HAP-1 (cell line): Measurements from ENCODE around the gene FRMD4A.

Experiments
- DNase-seq, 2 experiments: peaks; one replicate each; pipeline ENCODE4 v3.0.0-alpha.2; 2016 to 2020; ENCODE audit warnings: low spot score in 2 of 2
- H3K27me3 ChIP-seq: fragments of 250-450 bp; sonication (Bioruptor Pico); 2 replicates; pipeline ENCODE4 v1.5.1; 2020; ENCODE audit warnings: low read depth, mild to moderate bottlenecking, moderate library complexity
- H3K36me3 ChIP-seq: fragments of 250-450 bp; sonication (Bioruptor Pico); replicated peaks from 2 replicates; pipeline ENCODE4 v1.5.1; 2020; ENCODE audit warnings: mild to moderate bottlenecking
- H3K4me1 ChIP-seq: fragments of 250-450 bp; sonication (Bioruptor Pico); 2 replicates; pipeline ENCODE4 v1.5.1; 2020; ENCODE audit warnings: mild to moderate bottlenecking
- H3K4me3 ChIP-seq: fragments of 250-450 bp; sonication (Bioruptor Pico); 2 replicates; pipeline ENCODE4 v1.5.1; 2020; ENCODE audit warnings: mild to moderate bottlenecking, moderate library complexity
- H3K9me3 ChIP-seq: fragments of 250-450 bp; sonication (Bioruptor Pico); 2 replicates; pipeline ENCODE4 v1.5.1; 2020; ENCODE audit warnings: mild to moderate bottlenecking, moderate library complexity
- in situ Hi-C: fragments of 300-500 bp; cut with MboI; formaldehyde crosslinking; loops from 3 replicates; pipeline ENCODE4 v1.14.3; 2020; ENCODE audit warnings: low sequenced_read_pairs, inconsistent platforms, mixed read lengths

Gene FRMD4A

DNA sequence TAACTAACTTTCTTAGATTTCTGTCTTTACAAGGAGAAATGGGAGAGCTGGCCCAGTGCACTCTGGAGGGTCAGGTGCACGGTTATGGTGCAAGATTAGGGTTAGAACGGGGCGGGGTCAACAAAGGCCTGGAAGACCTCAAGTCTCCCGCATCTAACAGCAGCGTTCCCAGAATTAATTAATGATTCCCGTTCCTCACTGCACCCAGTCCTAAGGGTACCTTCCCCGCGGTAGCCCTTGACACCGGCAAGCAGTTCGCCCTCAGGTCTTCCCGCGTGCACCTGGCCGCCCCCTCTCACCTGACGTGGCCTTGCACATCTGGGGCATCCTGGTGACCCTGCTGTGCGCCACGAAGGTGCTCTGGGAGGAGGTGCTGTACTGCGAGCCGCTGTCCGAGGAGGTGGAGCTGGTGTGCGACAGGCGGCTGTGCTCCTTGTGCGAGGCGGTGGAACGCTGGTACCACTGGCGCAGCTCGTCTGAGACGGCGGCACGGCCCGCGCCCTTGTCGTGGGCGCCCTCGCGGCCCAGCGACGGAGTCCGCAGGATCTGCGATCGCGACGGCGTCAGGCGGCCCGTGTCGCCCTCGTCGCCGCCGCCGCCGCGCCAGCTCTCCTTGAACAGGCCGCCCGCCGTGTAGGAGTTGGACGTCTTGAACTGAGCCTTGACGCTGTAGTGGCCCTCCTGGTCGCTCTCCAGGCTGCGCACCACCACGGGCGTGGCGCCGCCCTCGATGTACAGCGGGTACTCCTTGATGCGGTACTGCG is 674.2 kb downstream of the FRMD4A start:
- in situ Hi-C loops = loop anchor here (10.0 kb wide), 1 partner anchor 118 kb away; no protein-coding TSS in a partner anchor
- no peaks in the 10 kb centered on the region for H3K4me1 ChIP-seq
- H3K36me3 ChIP-seq = no peaks in the 10 kb centered on the region
- no peaks in the 10 kb centered on the region for H3K9me3 ChIP-seq
- H3K27me3 ChIP-seq = no peaks in the 10 kb centered on the region
- DNase-seq = no peak
- no peak overlapping the region for H3K4me3 ChIP-seq

- in situ Hi-C loops = loop anchor here (10.0 kb wide), 1 partner anchor 120 kb away; no protein-coding TSS in a partner anchor
- no peak for DNase-seq
- Histone ChIP-seq H3K36me3 (no peaks in the 10 kb centered on the region), H3K9me3 (no peaks in the 10 kb centered on the region), H3K4me3 (no peak overlapping the region), H3K4me1 (no peaks in the 10 kb centered on the region), H3K27me3 (no peaks in the 10 kb centered on the region)
Observed at GRCh38 chr10:13654846-13655245, 675.9 kb downstream of the FRMD4A start.

DNA sequence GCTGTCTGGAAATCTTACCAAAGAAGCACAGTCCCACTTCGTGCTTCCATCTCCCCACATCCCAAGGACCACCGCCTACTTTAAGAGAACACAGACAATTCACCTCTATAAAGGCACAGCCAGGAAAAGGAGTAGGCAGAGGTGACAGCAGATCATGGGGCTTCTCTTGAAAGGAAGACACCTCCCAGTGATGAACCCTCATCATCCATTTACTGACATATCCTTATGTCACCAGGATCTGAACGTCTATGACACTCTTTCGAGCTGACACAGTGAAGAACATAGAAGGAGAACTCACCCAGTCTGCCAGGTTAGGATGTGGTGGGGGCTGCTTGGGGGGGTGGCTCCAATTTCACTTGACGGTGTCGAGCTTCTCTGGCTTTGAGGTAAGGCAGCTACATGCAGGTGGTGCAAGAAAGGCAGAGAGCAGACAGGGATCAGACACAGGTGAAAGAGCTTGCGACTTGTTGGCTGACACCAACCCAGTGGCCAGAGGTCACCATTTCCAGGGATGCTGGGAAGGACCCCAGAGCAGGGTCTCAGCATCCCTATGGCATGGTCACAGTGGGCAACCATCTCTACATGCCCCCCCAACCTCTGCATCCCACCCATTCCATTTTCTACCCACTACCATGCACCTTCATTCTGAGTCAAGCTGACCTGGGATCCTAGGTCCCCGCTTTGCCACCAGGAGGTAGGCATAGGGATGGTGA is 676.5 kb downstream of the FRMD4A start:
- Histone ChIP-seq H3K27me3 (no peaks in the 10 kb centered on the region), H3K4me1 (no peaks in the 10 kb centered on the region), H3K9me3 (no peaks in the 10 kb centered on the region), H3K4me3 (no peak overlapping the region), H3K36me3 (no peaks in the 10 kb centered on the region)
- no peak for DNase-seq
- in situ Hi-C loops = loop anchor here (10.0 kb wide), 1 partner anchor 121 kb away; no protein-coding TSS in a partner anchor

DNA sequence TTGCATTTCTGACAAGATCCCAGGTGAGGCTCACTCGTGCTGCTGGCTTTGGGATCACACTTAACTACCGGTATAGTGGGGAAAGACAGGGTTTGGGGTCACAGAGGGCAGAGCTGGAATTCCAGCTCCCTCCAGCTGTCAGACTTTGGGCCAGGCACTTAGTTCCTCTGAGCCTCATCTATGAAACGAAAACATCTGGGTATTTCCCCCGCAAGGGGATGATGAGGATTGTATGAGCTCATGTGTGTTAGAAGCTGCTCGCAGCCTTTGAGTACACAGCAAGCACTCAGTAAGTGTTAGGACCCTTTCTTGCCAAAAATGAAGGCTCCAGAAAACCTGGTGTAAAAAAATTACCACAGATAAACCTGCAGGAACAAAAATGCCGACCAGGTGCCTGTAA is 677.9 kb downstream of the FRMD4A start:
- no peak for DNase-seq
- no peaks in the 10 kb centered on the region for H3K36me3 ChIP-seq
- H3K27me3 ChIP-seq = no peaks in the 10 kb centered on the region
- H3K4me3 ChIP-seq = no peak overlapping the region
- no peaks in the 10 kb centered on the region for H3K9me3 ChIP-seq
- in situ Hi-C loops = loop anchor here (10.0 kb wide), 1 partner anchor 122 kb away; no protein-coding TSS in a partner anchor
- H3K4me1 ChIP-seq = no peaks in the 10 kb centered on the region

DNA sequence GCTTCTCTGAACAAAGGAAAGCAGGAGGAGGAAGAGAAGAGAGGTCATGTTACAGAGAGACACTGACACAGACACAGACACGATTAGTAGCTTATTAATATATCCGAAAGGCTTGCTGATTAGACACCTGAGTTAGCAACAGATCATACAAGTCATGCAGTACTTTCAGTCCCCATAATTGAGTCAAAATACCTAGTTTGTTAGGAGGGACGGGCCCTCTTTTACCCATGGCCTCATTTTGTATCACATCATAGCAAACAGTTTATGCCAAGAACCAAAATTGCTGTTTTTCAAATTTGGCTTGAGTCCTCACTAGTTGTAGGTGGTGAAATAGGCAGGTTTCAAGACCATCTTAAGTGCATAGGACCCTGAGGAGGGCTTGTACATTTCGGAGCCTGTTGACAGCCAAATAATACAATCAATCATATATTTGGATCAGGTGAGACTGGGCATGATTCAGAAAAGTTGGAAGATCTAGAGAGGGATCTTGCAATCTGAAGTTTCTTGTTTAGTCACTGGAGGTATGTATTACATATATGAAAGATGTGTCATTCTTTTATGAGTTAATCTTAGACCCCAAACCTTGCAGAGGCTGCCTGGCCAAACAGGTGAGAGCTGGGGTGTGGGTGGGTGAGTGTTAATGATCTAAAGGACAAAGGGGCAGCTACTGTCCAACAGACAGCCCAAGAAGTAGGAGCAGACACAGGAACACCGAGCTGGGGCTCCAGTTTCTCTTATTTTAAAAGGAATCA is 678.6 kb downstream of the FRMD4A start:
- Histone ChIP-seq H3K9me3 (no peaks in the 10 kb centered on the region), H3K36me3 (0 out of 2 replicates have a peak, but pooled peaks cover 2% of the 10 kb centered on the region), H3K4me3 (no peak overlapping the region), H3K4me1 (no peaks in the 10 kb centered on the region), H3K27me3 (no peaks in the 10 kb centered on the region)
- in situ Hi-C loops = loop anchor here (10.0 kb wide), 1 partner anchor 123 kb away; no protein-coding TSS in a partner anchor
- DNase-seq = no peak

DNA sequence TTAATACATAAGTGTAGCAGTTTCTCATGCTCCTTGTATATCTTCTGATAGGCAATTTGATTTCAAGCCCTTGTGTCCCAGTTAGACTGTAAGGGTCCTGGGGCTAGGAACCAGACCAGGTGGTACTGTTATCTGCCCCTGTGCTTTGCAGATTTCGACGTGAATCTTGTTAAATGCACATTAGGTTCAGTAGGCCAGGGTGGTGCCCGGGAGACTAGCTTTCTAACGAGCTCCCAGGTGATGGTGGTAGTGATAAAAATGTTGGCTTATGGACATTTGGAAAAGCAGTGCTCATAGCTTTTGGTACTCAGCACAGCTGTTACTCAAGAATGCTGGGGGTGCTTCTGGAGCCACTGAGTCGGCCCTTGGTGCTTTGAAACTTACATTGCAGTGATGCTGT is 679.8 kb downstream of the FRMD4A start:
- H3K36me3 ChIP-seq = 0 out of 2 replicates have a peak, but pooled peaks cover 3% of the 10 kb centered on the region
- no peaks in the 10 kb centered on the region for H3K9me3 ChIP-seq
- DNase-seq = no peak
- in situ Hi-C loops = loop anchor here (10.0 kb wide), 1 partner anchor 124 kb away; no protein-coding TSS in a partner anchor
- no peak overlapping the region for H3K4me3 ChIP-seq
- no peaks in the 10 kb centered on the region for H3K27me3 ChIP-seq
- H3K4me1 ChIP-seq = no peaks in the 10 kb centered on the region

- DNase-seq = no peak
- Histone ChIP-seq H3K4me3 (no peak overlapping the region), H3K27me3 (no peaks in the 10 kb centered on the region), H3K36me3 (0 out of 2 replicates have a peak, but pooled peaks cover 3% of the 10 kb centered on the region), H3K9me3 (no peaks in the 10 kb centered on the region), H3K4me1 (no peaks in the 10 kb centered on the region)
- in situ Hi-C loops = loop anchor here (10.0 kb wide), 1 partner anchor 125 kb away; no protein-coding TSS in a partner anchor
Observed at GRCh38 chr10:13649844-13650520, 680.7 kb downstream of the FRMD4A start.

GRCh38 chr10:13648425-13648824 is 682.3 kb downstream of the FRMD4A start:
- in situ Hi-C loops = no loop called here
- H3K4me1 ChIP-seq = no peaks in the 10 kb centered on the region
- no peaks in the 10 kb centered on the region for H3K9me3 ChIP-seq
- DNase-seq = no peak
- no peaks in the 10 kb centered on the region for H3K27me3 ChIP-seq
- no peak overlapping the region for H3K4me3 ChIP-seq
- H3K36me3 ChIP-seq = 0 out of 2 replicates have a peak, but pooled peaks cover 3% of the 10 kb centered on the region

DNA sequence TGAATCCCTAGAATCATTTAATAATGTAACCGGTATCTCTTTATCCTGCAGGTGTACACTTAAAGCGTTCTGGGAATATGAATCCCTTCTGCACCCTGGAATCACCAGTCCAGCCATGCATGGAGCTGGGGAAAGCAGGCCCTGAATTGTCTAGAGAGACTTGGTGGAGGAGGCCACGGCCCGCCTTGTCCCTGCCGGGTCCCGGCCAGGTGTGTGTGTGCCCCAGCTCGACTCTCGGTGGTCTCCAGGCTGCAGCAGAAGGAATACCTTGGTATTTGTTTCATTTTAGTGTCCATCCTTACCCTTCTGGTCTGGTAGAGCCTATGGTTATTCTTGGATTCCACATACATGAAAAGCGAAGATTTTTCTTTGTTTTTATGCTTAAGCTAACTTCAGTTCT is 685.9 kb downstream of the FRMD4A start:
- Histone ChIP-seq H3K36me3 (0 out of 2 replicates have a peak, but pooled peaks cover 3% of the 10 kb centered on the region), H3K4me3 (no peak overlapping the region), H3K9me3 (peaks cover 6% of the 10 kb centered on the region; the same call in 1 of the 2 replicates), H3K4me1 (no peaks in the 10 kb centered on the region), H3K27me3 (no peaks in the 10 kb centered on the region)
- in situ Hi-C loops = no loop called here
- no peak for DNase-seq

DNA sequence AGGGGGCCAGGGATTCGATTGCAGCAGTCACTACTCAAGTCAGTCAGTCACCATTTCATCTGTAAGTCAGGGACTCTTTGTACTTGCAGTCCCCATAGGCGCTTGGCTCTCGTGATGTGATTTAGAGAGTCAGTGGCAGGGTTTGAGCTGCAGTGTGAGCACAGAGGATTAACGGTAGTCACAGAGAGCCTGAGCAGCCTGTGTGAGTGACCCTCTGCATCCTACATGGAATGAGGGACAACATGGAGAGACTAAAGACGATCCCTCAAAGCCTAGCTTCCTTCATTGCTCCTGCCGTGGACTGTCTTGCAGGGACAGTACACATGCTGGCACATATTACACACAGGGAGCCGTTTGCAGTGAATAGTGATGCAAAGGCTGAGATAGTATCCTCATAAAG is 687.7 kb downstream of the FRMD4A start:
- H3K4me3 ChIP-seq = no peak overlapping the region
- in situ Hi-C loops = no loop called here
- 0 out of 2 replicates have a peak, but pooled peaks cover 3% of the 10 kb centered on the region for H3K36me3 ChIP-seq
- H3K4me1 ChIP-seq = no peaks in the 10 kb centered on the region
- H3K27me3 ChIP-seq = no peaks in the 10 kb centered on the region
- H3K9me3 ChIP-seq = peaks cover 6% of the 10 kb centered on the region; the same call in 1 of the 2 replicates
- no peak for DNase-seq

GRCh38 chr10:13642293-13642692 is 688.4 kb downstream of the FRMD4A start:
- Histone ChIP-seq H3K4me1 (no peaks in the 10 kb centered on the region), H3K9me3 (peaks cover 6% of the 10 kb centered on the region; the same call in 1 of the 2 replicates), H3K4me3 (no peak overlapping the region), H3K36me3 (0 out of 2 replicates have a peak, but pooled peaks cover 3% of the 10 kb centered on the region), H3K27me3 (no peaks in the 10 kb centered on the region)
- in situ Hi-C loops = no loop called here
- DNase-seq = no peak

GRCh38 chr10:13637894-13638293 is 692.8 kb downstream of the FRMD4A start:
- Histone ChIP-seq H3K36me3 (no peaks in the 10 kb centered on the region), H3K4me1 (no peaks in the 10 kb centered on the region), H3K4me3 (no peak overlapping the region), H3K9me3 (peaks cover 6% of the 10 kb centered on the region; the same call in 1 of the 2 replicates), H3K27me3 (no peaks in the 10 kb centered on the region)
- in situ Hi-C loops = no loop called here
- DNase-seq = no peak
